ENCODE measurements around the gene SORL1.
A peak's percentile ranks its signal among the peaks of the same experiment; 100 is the strongest.

The SORL1 gene

GRCh38 chr11:121571506-121571905 lies 119.4 kb downstream of the SORL1 start:
- no peak overlapping the region for H3K4me3 ChIP-seq
- no peak overlapping the region for H3K27ac ChIP-seq
- no peak for TF ChIP-seq CTCF (IDR thresholded peaks at IDR 0.05)
- DNase-seq (ENCODE audit: low spot score), result no peak

GRCh38 chr11:121572571-121573059 lies 120.5 kb downstream of the SORL1 start:
- H3K27ac ChIP-seq, result no peak overlapping the region

GRCh38 chr11:121574801-121575200 lies 122.7 kb downstream of the SORL1 start:
- TF ChIP-seq CTCF (IDR thresholded peaks at IDR 0.05), result no peak
- H3K4me3 ChIP-seq, result no peak overlapping the region
- no peak for DNase-seq (ENCODE audit: low spot score)
- H3K27ac ChIP-seq, result no peak overlapping the region

More at GRCh38 chr11:121572571-121573059, 120.5 kb downstream of the SORL1 start:
- DNase-seq (ENCODE audit: low spot score), result no peak
- H3K4me3 ChIP-seq, result no peak overlapping the region
- no peak for TF ChIP-seq CTCF (IDR thresholded peaks at IDR 0.05)

DNA sequence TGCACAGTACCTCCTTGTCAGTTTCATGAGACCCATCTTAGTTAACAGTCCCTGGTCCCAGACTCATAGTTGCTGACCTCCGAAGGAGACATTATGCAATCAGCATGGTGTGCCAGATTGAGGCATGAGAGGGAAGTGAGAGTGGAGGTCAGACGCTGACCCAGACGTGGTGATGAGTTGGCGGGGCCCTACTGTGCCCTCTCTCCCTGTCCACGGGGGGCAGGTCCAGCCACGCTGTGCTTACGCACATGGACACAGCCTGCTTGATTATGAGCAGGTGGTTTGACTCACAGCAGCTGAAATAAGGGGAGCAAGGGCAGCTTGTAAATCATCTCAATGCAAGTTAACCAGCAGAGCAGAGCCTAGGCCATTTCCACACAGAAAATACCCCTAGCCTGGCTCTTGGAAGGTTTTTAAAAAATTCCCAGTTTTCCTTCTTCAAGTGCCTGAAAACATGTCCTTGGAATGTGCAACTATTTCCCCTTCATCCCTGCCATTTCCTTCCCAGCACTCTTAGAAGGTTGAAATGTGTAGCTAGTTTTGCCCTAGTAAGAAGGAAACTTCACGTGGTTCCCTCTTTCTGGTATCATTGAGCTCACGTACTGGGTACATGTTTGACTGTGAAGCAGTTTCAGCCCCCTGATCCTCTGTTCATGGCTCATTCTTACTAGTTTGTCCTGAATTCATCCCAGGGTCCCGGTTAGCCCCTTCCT lies 123.3 kb downstream of the SORL1 start:
- peak; percentile 85 for DNase-seq (ENCODE audit: low spot score)
- no peak overlapping the region for H3K27ac ChIP-seq
- no peak for TF ChIP-seq CTCF (IDR thresholded peaks at IDR 0.05)
- H3K4me3 ChIP-seq, result no peak overlapping the region

- DNase-seq (ENCODE audit: low spot score), result no peak
- TF ChIP-seq CTCF (IDR thresholded peaks at IDR 0.05), result no peak
- Histone ChIP-seq H3K4me3 (no peak overlapping the region), H3K27ac (no peak overlapping the region)
Observed at GRCh38 chr11:121575963-121576290, 123.8 kb downstream of the SORL1 start.

DNA sequence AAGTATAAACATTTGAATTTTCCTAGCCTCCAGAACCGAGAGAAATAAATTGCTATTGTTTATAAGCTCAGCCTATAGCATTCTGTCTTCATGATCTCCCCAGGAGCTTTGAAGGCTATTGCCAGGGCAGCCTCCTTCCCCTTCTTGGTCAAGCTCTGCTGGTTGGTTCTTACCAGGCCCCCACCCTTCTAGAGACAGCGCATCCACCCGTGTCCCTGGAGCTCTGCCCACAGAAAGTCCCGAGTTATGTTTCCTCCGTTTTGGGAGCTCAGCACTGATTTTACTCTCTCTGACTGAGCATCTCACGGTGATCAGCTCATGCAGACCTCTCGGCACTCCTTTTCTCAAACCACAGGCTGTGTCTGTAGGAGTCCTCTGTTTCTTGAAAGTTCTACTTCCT lies 124.4 kb downstream of the SORL1 start:
- DNase-seq (ENCODE audit: low spot score), result no peak
- TF ChIP-seq CTCF (IDR thresholded peaks at IDR 0.05), result no peak
- H3K4me3 ChIP-seq, result no peak overlapping the region
- no peak overlapping the region for H3K27ac ChIP-seq

DNA sequence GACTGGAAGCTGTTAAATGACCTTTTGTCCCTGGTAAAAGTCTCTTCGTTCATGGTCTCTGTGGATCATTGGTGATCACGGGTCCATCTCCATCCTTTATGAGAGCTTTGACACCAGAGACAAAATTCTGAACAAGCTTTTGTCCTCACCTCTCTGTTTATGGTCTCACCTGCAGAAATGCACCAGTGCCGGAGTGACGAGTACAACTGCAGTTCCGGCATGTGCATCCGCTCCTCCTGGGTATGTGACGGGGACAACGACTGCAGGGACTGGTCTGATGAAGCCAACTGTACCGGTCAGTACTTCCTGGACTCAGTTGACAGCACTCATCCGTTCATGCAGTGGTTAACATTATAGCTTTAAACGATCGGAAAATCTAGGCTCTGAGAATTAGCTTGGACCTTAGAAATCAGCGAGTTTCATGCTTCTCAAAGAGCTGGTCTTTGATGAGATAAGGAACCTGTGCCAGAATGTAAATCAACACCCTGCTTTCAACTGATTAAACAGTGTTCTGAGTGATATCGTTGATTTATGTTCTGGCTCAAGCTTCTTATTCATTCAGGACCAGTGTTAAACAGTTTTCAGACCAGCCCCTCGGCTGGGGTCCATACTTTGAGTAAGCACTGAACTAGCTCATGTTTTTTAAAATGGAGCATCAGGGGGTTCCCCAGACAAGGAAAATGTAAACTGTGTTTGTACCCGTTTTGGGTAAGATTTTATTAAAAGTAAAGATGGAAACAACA lies 125.2 kb downstream of the SORL1 start:
- TF ChIP-seq CTCF (IDR thresholded peaks at IDR 0.05), result no peak
- no peak for DNase-seq (ENCODE audit: low spot score)
- Histone ChIP-seq H3K27ac (no peak overlapping the region), H3K4me3 (no peak overlapping the region)
